ENCODE measurements around the gene MAGI3.
"Not testable (repeated sequence)": the region's sequence is repeated elsewhere in the genome, so short reads cannot be mapped to it uniquely, and the experiment has no call there.

Gene MAGI3

GRCh38 chr1:113592230-113592629 is 201.9 kb downstream of the MAGI3 start:
- DNase-seq, result no peak

- DNase-seq, result no peak
Observed at GRCh38 chr1:113593550-113594297, 203.4 kb downstream of the MAGI3 start.

GRCh38 chr1:113604466-113604865 is 214.2 kb downstream of the MAGI3 start:
- DNase-seq, result not testable (repeated sequence)

- no peak for DNase-seq
Observed at GRCh38 chr1:113605146-113605545, 214.8 kb downstream of the MAGI3 start.

DNA sequence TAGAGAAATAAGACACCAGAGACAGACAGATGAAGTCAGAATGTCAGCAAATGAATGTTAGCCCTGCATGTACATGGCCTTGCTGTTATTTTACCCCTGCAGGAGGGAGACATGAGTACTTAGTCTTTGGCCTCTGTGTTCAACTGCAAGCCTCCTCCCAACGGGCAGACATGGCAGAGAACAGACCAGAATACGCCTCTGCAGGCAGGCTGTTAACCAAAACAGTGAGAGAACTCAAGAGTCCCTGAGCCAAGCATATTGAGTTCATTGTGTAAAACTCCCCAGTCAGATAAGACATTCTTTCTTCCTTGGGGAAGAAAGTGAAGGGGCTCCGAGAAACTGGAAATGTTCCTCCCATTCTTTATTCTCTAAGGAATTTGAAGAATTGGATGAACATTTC is 218.1 kb downstream of the MAGI3 start:
- no peak for DNase-seq

GRCh38 chr1:113610372-113610771 is 220.1 kb downstream of the MAGI3 start:
- no peak for DNase-seq

DNA sequence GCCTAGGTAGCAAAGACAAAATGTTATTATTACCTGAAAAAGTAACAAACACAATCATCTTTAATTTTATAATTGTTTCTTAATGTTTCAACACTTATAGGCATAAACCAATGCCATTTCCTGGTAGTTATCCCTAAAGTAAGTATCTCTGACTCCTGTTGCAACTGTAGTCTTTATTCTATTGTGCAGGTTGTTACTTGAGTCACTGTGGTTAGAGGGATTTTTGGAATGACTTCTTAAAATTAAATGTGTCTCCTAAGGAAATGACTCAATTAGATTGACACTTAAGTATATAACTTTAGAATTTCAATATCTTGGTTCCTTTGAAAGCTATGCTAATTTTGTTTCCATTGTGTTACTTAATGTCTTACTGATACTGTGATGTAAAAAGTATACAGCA is 225.1 kb downstream of the MAGI3 start:
- DNase-seq, result no peak

GRCh38 chr1:113616156-113616555 is 225.8 kb downstream of the MAGI3 start:
- no peak for DNase-seq

- DNase-seq, result no peak
Observed at GRCh38 chr1:113617438-113618141, 227.3 kb downstream of the MAGI3 start.

- no peak for DNase-seq
Observed at GRCh38 chr1:113628997-113629396, 238.7 kb downstream of the MAGI3 start.

- no peak for DNase-seq
Observed at GRCh38 chr1:113630340-113631327, 240.3 kb downstream of the MAGI3 start.

DNA sequence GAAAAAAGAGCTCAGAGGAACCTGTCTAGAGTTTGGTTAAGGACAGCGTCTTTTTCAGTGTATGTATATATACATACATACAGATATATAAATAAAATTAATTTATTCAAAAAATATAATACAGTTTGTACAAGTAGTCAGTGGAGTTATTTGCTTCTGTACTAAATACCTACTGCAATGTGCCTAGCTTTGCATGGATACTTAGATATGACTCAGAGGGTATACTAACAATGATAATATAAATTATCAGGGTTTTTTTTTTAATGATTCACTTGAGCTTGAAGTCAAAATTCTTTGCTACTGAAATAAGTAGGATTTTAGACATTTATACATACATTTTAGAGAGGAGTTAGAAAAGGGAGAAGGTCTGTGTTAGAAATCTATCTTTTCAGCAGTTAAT is 251.1 kb downstream of the MAGI3 start:
- no peak for DNase-seq

- DNase-seq, result no peak
Observed at GRCh38 chr1:113647164-113647563, 256.8 kb downstream of the MAGI3 start.

- no peak for DNase-seq
Observed at GRCh38 chr1:113648478-113648877, 258.2 kb downstream of the MAGI3 start.

DNA sequence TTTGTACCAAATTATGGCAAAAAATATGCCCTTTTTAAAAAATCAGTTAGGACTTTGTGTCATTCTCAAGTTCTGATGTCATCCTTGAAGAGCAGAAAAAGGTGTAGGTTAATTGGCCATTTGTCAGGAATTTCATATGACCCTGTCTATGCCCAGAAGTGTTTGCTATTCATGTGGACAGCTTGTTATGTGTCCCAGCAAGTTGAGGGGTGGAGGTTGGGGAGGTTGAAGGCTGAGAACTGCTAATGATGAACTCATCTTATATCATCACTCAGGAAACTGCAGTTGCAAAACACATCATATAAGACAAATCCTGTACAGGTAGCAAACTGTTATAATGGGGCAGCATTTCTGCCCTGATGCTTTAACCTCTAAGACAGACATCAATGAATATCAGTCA is 262.5 kb downstream of the MAGI3 start:
- no peak for DNase-seq

DNA sequence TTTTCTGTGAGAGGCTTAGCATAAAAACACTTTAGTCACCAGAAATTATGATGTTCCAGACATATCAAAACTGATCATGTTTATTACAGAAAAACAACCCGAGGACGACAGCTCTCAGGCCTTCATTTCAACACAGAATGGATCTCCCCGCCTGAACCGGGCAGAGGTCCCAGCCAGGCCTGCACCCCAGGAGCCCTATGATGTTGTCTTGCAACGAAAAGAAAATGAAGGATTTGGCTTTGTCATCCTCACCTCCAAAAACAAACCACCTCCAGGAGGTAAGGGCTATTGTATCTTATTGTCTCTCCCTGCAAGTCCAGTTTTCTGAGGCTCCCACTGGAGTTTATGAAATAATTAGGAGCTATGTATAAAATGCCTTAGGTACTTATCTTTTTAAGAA is 263.4 kb downstream of the MAGI3 start:
- DNase-seq, result no peak

DNA sequence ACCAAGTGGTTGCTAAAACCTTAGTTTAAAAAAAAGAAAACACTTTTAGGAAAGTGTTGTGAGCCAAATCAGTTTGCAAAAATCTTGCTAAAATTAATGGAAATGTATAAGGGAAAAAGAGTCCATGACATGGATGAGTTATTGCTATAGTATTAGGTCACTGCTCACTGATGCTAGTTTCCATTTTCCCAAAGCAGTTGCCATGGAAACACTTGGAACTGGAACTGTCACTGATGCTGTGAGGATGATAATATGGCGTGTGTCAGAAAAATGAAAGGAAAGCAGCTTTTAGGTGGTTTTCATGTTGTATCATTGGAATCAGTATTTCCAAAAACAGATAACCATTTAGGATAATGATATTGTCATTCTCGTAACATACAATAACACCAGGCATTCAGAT is 264.6 kb downstream of the MAGI3 start:
- no peak for DNase-seq

GRCh38 chr1:113657126-113657525 is 266.8 kb downstream of the MAGI3 start:
- DNase-seq, result no peak

- no peak for DNase-seq
Observed at GRCh38 chr1:113657556-113658063, 267.3 kb downstream of the MAGI3 start.

DNA sequence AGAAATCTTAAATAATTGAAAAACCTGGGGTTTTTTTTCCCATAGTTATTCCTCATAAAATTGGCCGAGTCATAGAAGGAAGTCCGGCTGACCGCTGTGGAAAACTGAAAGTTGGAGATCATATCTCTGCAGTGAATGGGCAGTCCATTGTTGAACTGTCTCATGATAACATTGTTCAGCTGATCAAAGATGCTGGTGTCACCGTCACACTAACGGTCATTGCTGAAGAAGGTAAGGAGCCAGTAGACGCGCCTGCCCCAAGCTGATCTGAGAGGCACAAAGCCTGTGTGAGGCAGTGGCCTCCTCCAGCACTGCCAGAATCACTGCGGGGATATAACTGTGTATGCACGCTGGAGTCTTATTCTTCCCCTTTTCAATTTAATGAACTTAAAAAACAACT is 268.7 kb downstream of the MAGI3 start:
- no peak for DNase-seq

DNA sequence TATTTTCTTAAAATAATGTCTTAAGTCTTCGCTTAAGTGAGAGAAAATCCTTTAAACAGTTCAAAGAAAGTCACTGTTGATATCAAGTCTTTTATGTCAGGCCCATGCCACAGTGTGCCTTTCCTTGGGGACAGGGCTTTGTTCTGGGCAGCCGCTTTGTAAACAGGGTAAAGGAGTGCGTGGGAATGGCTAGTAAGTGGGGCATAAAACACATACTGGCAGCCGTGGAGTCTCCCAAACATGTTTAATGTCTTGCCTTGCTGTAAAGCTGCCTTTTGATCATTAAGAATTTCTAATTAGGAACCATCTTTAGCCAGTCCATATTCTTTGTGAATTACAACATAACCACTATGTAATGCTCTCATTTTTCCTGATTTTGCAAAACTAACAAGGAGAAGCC is 269.2 kb downstream of the MAGI3 start:
- no peak for DNase-seq

DNA sequence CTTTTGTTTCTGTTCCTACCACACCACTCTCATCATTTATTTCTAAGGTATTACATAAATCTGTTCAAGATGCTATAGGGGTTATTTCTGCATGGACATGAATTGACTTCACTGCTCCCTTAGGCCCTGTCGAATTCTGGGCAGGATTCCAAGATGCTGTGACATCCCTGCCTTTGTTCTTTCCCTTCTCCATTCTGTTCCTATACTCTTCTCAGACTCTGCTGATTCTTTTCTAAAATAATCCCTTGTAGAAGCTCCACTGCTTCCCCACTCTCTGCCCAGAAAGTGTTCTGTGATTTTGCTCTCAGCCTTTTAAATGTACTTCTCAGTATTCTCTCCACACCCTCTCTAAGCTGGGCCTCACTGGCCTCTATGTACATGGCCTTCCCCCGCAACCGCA is 269.8 kb downstream of the MAGI3 start:
- DNase-seq, result no peak

- no peak for DNase-seq
Observed at GRCh38 chr1:113662101-113662500, 271.8 kb downstream of the MAGI3 start.

Data from stimulated activated CD4-positive, alpha-beta T cell treated with anti-CD3 and anti-CD28 coated beads, Interleukin-4, amount 100 ng/mL, for 24 hours (primary cell).